IMR-90 (cell line): ENCODE data around the gene GPATCH2.

Experiments used
- BHLHE40 ChIP-seq: fragments of 150-350 bp; IDR thresholded peaks from 2 replicates; pipeline ENCODE4 v1.6.1; 2016; ENCODE audit warnings: mild to moderate bottlenecking, low read depth, low read length
- CEBPB ChIP-seq: IDR thresholded peaks from 2 replicates; pipeline ENCODE4 v1.6.1; 2012; ENCODE audit warnings: low read depth, low read length, improper control_type of control experiment
- CTCF ChIP-seq: conservative IDR thresholded peaks from 2 replicates; pipeline ENCODE4 v1.5.1; 2012; ENCODE audit warnings: mild to moderate bottlenecking, low read depth, low read length, improper control_type of control experiment
- POLR2A ChIP-seq: IDR thresholded peaks from 2 replicates; pipeline ENCODE4 v1.6.1; 2012; ENCODE audit warnings: mild to moderate bottlenecking, low read depth, low read length
- RAD21 ChIP-seq: IDR thresholded peaks from 2 replicates; pipeline ENCODE4 v1.6.1; 2012; ENCODE audit warnings: low read length, improper control_type of control experiment
- RFX5 ChIP-seq: IDR thresholded peaks from 2 replicates; pipeline ENCODE4 v1.8.0; 2012; ENCODE audit warnings: low read depth, mild to moderate bottlenecking, low read length, moderate library complexity

GRCh38 chr1:217471403-217471802 is 159.5 kb downstream of the GPATCH2 start:
- TF ChIP-seq POLR2A = no peak
- TF ChIP-seq CTCF = no peak
- no peak for TF ChIP-seq RAD21
- no peak for TF ChIP-seq CEBPB
- TF ChIP-seq RFX5 = no peak
- no peak for TF ChIP-seq BHLHE40
